NCI-H2171 (cell line): ENCODE results near the gene NELFA.

ENCODE experiments used
- DNase-seq: peaks from one replicate; lab custom pipeline; 2025; lab: John Stamatoyannopoulos, UW

Gene NELFA

GRCh38 chr4:1964971-1965370 lies 43.8 kb downstream of the NELFA start:
- no peak for DNase-seq

- no peak for DNase-seq
These were observed 44.3 kb downstream of the NELFA start for GRCh38 chr4:1964443-1964842.

DNA sequence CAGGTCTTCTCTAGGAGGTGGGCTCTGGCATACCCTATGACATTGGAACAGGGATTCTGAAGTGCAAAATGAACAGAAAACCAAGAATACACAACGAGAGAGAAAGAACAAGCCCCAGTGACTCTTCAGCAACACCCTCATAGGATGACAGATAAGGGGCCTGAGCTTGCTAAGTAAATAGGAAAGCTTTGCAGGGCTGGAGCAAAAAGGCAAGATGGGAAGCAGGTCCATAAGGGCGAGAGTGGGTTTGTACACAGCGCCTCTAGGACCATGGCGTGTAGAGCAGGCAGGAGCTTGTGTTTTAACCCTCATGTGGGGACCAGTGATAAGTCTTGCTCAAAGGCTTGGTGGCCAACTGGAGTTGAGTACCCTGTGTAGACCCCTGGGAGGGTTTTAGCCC lies 45.8 kb downstream of the NELFA start:
- DNase-seq: no peak

- no peak for DNase-seq
These were observed 47.2 kb downstream of the NELFA start for GRCh38 chr4:1961563-1961962.

DNA sequence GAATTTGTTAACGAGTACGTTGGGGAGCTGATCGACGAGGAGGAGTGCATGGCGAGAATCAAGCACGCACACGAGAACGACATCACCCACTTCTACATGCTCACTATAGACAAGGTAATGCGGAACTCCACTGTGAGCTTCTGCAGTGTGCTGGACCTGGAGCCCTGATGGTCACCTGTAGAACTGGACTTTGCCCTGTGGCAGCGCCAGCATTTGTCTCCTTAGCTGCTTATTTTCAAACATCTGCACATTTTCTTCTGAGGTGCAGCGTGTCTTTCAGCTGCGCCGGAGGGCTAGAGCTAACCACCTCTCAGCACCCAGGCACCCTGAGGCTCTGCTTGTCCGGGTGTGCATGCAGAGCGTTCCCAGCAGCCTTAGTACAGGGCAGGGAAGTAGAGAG lies 47.7 kb downstream of the NELFA start:
- DNase-seq: no peak

- DNase-seq: no peak
These were observed 48.5 kb downstream of the NELFA start for GRCh38 chr4:1960170-1960825.

GRCh38 chr4:1959104-1959384 lies 49.7 kb downstream of the NELFA start:
- no peak for DNase-seq

DNA sequence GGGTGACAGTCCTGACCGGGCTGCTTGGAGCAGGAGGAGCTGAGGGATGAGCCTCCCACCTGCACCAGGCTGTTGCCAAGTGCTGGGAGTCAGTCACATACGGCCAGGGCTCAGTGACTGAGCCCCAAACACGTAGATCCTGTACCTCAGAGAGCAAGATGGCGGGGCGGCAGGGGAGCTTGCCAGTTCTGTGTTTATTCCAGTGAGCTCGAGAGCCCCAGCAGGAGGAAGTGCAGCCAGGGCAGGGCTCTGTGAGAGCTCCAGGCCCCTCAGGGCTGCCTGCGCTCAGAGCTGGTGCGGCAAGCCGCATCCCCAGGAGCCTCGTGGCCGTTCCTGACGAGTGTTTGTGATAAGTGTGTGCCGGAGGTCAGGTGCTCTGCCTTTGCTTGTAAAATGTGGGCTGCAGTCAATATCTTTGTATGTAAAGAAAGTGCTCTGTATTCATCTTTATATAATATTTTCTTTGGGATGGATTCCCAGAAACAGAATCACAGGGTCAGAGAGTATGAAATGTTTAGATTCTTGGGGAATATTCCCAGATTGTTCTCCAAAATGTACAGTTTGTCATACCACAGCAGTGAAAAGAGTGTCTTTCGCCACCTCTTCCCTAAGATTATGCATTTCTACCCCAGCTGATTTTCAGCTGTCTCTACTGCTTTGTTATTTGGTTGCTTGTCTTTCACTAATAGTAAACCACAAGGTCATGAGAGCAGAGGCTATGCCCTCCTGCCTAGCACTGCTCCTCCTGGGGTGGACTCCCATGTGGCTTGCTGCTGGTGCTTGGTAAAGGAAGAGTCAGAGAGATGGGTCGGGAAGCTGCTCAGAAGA lies 50.3 kb downstream of the NELFA start:
- no peak for DNase-seq

DNA sequence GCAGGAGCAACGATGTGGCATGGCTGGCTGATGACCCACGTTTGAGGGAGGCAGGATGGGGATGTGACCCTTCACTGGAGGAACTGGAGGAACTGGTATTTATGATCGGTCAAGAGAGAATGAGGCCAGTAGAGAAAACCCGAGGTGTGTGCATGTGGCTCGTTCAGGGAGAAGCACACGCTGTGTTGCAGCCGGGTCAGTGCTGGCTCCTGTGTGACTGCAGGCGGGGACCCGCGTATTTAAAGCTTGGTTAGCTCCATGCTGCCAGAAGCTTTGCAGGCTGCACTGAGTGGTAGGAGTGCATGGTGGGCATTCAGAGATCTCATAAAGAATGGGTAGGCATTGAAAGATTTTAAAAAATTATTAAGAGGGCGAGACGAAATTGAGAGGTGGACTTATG lies 52.1 kb downstream of the NELFA start:
- DNase-seq: no peak

DNA sequence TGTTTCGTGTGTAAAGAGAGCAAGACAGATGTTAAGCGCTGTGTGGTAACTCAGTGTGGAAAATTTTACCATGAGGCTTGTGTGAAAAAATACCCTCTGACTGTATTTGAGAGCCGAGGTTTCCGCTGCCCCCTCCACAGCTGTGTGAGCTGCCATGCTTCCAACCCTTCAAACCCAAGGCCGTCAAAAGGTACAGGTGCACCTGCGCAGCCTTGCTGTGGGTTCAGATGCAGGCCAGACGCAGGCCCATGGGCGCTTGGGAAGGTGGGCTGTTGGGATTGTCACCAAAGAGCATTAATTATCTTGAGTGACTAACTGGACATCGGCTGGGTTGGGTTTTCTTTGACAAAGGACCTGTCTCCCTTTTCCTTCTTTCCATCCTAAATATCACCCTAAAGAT lies 55.4 kb downstream of the NELFA start:
- DNase-seq: no peak

- no peak for DNase-seq
These were observed 56.1 kb downstream of the NELFA start for GRCh38 chr4:1952719-1953118.

DNA sequence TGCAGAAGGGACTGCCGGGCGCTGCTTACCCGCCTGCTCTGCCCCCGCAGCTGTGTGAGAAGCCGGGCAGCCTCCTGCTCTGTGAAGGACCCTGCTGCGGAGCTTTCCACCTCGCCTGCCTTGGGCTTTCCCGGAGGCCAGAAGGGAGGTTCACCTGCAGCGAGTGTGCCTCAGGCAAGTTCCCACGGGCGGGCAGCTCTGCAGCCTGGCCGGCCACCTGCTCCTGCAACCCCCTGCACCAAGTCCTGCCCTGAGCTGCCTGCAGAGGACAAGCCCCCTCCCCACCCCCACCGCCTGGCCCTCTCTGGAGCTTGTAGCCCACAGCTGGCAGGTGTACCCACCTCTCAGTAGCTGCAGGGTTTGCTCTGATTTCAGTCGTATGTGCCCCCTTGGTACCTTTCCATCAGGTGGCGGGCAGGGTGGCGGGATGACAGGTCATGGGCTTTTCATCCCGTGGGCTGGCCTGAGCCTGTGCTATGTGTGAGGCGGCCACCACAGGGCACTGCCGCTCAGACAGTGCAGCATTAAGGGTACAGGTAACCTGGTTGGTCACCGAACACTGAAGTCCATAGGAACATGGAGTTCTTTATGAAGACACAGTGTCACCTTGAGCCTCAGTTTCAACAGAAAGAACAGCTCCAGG lies 56.6 kb downstream of the NELFA start:
- DNase-seq: no peak

DNA sequence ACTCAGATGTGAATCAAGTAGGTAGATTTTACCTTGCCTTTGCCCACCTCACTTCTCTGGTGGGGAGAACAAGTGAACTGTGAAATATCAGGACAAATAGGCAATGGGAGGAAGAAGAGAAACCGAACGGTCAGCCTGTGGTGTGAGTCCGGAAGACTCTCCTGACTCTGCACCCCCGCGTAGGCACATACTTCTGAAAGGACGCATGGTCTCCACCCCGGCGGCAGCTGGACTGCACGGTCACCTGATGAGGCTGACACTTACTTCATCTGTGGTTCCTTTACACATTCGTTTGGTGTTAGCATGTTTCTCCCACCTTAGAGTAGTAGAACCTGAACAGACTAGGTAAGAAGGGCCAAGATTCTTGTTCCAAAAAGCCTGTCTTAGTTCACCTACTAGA lies 58.4 kb downstream of the NELFA start:
- no peak for DNase-seq

DNA sequence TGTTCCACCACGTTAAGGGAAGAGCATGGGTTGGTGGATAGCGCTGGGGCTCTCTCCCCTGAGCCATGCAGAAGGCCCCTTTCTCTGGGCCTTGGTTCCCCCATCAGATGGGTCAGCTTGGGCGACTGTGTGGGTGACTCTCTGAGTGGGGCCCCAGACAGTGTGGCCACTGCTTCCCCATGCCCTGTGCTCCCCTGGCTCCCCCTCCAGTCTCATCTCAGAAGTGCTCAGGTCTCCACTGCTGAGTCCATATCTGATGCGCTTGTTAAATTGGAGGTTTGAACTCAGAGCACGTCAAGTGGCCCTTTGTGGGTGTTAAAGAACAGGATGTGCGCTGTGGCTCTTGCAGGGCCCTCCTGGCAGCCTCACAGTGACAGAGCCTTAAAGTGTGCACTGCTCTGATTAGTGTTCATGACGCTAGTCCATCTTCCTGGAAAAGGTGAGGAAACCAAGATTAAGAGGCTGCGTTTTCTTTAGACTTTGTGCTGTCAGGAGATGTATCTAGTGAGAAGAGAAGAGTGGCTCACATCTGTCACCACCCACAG lies 59.8 kb downstream of the NELFA start:
- DNase-seq: no peak

DNA sequence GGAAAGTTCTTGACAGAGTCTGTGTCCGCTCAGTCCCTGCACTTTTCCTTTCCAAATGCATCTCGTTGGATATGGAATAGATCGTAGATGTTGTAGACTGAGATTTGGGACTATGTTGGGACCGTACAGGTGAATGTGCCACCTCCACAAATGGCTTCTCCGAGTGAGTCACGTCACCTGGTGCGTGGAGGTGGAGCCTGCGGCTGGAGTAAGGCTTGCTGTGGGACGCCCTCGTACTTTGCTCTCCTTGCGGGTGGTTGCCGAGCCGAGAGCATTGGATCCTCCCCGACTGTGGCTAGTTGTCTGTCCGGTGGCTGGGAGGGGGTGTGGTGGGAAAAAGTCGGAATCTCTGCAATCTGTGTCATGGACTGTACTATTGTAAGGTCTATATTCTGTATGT lies 60.5 kb downstream of the NELFA start:
- DNase-seq: no peak

- DNase-seq: no peak
These were observed 62.9 kb downstream of the NELFA start for GRCh38 chr4:1945912-1946311.

GRCh38 chr4:1945124-1945895 lies 63.5 kb downstream of the NELFA start:
- DNase-seq: no peak

GRCh38 chr4:1943928-1944327 lies 64.8 kb downstream of the NELFA start:
- DNase-seq: no peak

DNA sequence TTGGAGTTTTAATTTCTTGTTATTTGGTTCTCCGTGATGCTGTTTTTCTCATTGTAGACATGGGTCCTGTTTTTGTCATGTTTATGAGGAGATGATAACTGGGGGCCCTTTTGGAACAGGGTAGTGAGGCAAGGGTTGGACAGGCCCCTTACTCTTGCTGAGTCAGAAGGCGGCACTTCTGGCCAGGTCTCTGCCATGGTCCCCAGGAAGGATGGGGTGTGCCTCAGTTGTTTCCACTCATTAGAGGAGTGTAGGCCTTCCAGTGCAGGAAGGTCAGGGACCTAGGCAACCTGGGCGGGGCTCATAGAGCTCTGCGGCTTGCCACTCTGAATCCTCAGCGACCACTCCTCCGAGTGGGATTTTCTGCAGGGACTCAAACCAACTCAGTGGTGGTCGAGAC lies 68.2 kb downstream of the NELFA start:
- no peak for DNase-seq

DNA sequence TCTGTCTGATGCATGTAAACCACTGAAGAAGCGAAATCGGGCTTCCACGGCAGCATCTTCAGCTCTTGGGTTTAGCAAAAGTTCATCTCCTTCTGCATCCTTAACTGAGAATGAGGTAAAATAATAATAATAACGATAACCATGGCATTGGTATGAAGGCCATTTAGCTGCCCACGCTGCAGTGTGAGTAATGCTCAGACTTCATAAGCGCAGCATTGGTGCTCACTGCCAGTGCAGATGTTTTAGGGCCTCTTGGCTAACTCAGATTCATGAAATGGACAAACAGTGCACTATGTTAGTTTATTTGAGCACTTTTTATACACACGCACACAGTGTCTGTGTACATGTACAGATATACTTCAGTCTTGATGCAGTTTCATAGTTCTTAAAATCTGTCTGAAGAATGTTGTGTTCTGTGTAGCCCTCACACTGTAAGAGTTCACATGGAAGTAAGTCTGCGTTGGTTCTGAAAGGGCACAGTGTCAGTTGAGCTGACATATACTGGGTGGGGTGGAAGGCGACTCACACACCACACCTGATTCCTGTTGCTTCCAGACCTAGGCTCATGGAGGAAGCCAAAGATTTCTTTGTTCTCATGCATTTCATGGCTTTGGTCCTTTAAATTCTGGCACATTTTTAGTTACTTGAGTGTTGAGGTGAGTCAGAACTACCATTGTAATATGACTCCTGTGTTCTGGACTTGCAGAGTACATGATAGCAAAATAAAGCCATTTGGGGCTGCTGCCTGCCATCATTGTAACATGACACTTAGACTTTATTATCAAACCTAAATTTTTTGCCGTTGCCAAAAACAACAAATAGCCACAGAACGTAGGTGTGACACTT lies 68.9 kb downstream of the NELFA start:
- no peak for DNase-seq

GRCh38 chr4:1938027-1938426 lies 70.7 kb downstream of the NELFA start:
- no peak for DNase-seq

DNA sequence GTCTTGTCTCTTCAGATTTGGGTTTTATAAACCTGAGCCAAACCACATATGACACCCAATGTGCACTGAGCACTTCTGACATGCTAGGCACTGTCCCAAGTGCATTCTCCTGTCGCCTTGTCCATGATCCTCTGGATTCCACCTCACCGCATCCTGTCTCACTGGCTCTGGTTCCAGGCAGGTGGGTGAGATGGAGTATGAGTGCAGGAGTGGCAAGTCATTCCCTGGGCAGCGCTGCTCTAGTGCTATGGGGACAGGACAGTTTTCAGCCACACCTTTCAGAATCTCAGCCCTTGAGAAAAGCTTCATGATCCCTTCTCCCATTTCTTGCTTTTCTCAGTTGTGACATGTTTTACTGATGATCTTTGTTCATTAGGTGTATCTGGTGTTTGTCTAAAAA lies 71.2 kb downstream of the NELFA start:
- no peak for DNase-seq
